Muscle of arm (tissue), 12 donors: ENCODE measurements around the gene ANKRD62. TPM values are rescaled to one million over a fixed set of nuclear protein-coding genes. Genes with fewer than 3 reads are reported as not detected.
A peak's percentile ranks its signal among the peaks of the same experiment; 100 is the strongest.
"Not testable (repeated sequence)": the region's sequence is repeated elsewhere in the genome, so short reads cannot be mapped to it uniquely, and the experiment has no call there.

Source experiments
- DNase-seq: peaks from one replicate; pipeline ENCODE4 v3.0.0-alpha.2; 2013
- polyA plus RNA-seq, 12 donors: library from polyadenylated mRNA; unstranded; fragments of 120-200 nt; gene quantifications; one replicate each; pipeline ENCODE4 v1.2.1, GENCODE V29; 2013; ENCODE audit not compliant: insufficient read length in 12 of 12

The ANKRD62 gene
- polyA plus RNA-seq, 12 donors = 0.06 to 0.12 TPM; not detected in 10

DNA sequence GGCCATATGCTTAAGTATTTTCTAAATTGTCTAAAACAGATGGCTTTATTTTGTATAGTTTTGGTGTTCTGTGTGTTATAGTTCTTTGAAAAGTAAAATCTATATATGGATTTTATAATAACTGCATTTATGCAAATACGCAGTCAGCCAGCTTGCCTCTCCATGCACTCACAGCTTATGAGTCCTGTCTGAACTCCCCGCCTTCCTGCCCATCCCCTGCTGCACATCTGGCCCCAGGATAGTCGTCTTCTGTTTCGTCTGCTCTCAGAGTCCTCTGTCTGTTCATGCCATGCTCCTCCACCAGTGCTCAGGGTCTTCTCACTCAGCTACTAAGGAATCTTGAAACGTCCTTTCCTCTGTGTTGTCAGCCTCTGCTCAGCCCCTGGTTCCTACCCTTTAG is 28.2 kb upstream of the ANKRD62 start:
- DNase-seq = no peak

DNA sequence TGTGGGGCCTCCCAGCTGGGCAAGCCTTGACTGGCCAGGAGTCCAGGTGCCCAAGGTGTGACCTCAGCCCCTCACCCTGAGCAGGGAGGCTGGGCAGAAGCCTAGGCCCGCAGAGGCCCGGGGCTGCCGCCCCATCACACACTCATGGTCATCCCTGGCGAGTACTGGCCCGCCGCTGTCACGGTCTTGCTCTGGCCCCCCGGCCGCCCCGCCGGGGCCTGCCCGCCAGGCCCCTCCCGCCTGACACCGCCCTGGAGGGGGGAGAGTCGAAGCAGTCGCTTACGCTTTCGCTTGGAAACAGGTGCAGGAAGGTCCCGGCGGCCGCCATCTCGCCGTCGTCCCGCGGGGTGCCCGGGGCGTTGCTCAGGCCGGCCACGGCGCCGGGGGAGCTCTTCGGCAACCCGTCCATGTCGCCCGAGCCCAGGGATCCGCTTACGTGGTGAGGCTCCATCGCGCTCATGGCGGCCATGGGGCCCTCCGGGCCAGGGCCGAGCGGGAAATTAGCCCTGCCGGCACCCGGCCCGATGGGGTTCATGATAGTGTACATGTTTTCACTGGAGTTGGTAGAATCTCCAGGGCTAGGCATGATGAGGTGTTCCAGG is 26.6 kb upstream of the ANKRD62 start:
- no peak for DNase-seq

DNA sequence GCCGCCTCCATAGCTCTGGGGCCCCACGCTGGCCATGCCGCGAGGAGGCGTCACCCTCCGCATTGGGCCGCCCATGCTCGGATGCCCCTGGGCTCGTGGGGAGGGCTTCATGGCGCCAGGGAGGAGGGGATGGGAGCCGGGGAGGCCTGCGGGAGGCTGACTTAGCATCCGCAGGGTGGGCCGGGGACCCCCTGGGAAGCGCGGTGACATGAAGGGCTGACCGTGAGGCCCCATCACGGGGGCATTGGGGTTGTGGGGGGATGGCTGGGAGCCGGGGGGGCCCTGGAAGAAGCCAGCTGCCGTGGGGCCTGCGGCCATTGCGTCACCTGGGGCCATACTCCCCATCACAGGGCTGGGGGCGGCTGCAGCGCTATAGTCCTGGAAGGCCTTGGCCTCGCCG is 26.0 kb upstream of the ANKRD62 start:
- no peak for DNase-seq

DNA sequence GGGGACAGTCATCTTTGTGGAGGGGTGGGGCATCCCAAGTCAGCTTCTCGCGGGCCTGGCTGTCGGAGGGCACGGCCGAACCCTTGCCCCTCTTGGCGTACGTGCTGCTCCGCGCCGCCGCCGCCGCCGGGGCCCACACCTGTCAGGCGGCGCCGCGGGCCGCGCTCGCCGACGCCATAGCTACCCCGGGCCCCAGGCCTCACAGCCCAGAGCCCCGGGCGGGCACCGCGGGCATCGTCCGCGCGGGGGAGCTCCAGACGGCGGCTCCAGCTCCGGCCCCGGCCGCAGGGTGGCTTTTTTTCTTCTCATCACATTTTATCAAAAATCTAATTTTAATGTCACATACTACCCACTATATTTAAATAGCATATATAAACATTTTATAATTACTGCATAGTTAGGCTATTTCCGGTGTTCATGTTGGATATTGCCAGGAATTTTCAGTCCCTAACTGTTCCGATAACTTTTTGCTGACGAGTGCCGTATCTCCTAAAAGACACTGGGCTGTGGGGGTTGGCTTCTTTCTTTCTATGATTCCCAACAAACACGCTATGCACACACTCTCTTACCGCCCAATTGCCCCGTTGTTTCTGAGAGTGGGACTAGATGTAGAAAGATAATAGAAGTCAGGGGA is 25.2 kb upstream of the ANKRD62 start:
- not testable (repeated sequence) for DNase-seq

DNA sequence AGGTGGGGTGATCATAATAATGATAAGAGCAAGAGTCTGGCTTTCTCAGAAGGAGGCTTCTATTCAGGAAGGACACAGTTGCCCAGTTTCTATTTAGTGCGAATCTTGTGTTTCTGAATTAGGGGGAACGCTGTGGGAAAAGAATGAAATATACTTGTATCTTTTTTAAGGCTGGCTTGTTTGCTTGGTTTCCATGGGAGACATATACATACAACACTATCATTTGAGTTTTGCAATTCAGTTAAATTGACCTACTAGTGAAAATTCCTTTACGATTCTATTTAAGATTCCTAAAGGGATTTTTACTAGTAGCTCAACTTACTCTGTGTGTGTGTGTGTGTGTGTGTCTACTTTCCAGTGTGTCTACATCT is 24.7 kb upstream of the ANKRD62 start:
- DNase-seq = no peak

DNA sequence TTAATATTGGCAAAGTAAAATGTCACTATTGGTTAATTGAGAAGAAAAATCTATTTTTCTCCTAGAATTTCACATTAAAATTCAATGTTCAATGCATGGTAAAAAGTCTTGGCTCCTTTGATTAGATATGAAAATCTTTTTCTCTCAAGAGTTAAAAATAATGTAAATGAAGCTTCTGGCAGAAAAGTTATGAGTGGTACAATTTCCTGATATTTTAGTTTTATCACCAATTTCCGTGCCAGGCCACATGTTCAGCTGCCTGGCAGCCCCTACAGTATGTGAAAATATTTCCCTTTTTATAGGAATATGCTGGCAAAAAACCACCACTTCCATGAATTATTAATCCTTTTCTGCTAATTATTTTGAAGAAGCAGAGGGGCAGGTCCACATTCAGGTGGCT is 22.6 kb upstream of the ANKRD62 start:
- not testable (repeated sequence) for DNase-seq

DNA sequence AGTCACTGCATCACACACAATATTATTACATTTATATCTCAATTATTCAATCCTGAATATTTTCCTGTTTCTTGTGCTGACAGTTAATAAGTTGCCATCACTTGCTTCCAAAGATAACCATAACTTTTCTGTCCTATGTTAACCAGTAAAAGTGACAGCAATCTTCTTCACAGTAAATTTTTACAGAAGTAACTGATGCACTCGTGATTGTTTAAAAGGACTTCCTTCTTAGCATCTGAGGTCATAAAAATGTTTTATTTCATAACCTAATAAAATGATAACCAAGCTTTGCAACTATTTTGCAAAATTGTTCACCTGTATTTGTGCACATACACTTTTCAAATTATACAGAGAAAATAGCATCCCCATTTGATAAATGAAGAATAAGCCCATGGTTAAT is 20.6 kb upstream of the ANKRD62 start:
- DNase-seq = no peak

DNA sequence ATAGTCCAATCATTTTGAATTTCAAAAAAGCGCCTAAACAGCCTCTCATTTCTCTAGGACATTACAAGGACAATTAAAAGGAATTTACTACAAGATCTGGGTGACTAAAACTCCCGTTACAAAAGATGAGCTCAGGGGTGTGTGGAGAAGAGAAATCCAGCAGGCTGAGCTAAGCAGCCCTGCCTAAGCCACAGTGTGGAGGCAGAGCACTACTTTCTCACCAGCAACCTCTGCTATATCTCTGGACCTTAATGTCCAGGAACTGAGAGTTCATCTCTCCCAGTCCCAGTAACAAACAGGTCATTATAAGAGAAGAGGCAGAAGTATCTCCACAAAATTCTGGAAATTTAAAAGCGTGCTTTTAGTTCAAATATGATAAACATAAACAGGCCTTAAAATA is 18.9 kb upstream of the ANKRD62 start:
- peak; percentile 45 for DNase-seq

DNA sequence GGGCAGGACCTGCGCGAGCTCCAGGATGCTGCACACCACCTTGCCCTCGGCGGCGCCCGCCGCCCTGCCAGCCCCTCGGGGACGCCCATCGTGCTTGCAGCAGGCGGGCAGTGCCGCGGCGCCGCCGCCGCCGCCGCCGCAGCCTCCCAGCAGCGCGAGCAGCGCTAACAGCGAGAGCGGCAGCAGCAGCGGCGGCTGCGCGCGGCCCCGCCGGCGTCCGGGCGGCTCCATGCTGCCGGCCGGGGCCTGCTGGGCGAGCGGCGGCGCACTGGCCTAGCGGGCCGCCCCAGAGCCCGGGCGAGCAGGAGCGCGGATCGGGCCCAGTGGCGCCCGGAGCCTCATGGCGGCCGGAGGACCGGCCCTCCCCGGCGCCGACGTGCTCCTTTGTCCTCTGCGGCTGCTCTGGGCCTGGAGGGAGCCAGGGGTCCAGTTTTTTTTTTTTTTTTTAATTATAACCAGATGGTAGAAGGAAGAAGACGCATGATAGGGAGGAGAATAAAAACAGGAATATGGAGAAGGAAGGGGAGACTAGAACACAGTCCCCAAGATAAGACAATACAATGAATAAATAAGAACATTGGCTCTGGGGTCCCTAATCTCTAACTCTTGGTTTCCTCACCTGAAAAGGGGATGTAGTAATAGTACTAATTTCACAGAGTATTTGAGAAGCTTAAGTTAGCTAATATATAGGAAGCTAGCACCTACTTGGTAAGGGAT is 17.1 kb upstream of the ANKRD62 start:
- DNase-seq = no peak

DNA sequence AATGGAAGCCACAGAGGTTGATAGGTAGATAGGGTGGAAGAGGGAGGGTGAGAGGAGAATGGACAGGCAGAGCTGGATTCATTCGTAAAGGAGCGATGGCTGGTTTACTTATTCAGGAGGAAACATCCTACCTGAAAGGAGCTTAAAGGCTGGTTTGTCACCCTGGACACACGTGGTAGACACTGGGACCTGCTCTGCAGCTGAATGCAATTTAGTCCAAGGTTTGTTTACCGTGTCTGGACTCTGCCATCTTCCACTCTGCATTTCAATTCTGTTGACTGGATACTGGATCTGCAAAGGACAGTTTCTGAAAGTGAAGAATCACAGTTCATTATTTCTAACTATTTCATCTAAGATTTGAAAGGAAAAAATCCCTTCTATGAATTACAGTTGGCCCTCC is 15.6 kb upstream of the ANKRD62 start:
- DNase-seq = not testable (repeated sequence)

DNA sequence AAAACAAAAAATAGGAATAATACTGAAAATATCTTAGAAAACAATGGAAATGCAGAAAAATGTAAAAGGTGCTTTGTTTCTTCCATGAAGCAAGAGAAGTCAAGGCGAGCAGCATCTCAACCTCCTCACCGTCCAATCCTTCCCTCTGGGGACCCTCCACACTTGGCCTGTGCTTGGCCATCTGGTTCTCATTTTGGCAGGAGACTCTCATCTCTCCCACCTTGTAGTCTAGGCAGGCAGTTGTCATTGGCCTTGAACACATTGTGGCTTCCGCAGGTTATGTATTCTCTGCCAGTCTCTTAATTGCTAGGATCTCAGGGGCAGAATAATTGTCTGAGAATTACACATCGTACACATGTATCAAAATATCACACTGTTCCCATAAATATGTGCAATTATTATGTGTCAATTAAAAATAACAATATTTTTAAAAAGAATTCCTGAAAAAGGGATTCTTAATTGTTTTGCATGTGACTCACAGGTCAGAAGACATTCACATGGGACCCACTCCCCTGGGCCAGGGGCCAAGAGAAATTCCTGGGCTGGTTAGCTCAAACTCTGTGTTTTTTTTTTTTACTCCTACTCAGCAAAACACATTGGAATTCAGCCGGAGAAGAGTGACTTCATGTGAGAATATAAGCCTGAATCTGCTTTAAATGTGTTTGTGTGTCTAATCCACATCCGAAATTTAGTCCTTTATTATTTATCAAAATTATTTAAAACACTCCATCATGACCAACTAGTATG is 14.0 kb upstream of the ANKRD62 start:
- peak; percentile 81 for DNase-seq

DNA sequence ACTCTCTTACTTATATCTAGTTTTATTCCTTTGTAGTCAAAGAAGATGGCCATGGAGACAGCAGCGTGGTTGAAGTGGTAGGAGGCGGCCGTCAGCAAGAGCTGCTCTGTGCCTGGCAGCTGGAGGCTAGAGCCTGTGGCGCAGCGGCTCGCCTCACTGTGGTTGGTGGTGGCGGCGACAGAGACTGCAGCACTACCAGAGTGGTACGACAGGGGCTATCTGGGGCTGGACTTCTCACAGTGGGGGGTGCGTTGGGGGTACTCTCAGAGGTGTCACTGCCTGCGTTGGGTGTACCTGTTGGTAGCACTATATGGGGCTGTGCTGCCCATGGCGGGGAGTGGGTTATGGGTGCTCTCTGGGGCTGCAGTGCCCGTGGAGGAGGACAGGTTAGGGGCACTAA is 8.5 kb upstream of the ANKRD62 start:
- no peak for DNase-seq

DNA sequence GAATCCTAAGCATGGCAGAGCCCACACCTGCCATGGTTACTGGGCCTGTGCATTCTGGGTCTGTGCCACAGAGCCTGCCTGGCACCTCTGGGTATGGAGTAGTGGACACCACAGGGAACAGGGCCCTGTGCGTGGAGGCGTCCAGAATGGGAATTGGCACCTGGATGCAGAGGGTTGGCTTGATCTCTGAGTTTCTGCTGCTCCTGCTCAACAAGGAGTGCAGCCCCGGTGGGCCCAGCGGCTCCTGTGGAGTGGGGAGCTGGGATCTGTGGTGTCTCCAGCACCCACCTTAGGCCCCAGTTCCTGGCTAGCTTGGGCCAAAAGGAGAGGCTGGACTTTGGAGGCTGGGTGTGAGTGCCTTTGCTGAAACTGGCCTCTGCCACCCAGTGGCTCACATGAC is 7.9 kb upstream of the ANKRD62 start:
- DNase-seq = no peak

DNA sequence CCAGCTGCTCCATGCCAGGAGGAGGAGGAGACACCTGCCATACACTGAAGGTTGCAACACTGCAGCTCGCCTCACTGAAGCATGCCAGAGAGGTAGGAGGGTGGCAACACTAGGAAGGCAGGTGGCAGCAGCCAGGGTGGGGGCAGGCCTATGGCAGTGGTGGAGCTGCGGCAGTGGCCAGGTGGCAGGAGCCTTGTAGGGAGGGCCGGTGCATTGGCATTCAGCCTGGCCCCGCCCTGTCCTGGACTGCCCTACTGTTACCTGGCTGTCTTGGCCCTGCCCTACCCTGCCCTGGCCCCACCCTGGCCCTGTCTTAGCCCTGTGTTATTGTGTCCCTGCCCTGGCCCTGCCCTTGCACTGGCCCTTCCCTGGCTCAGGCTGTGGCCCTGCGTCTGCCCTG is 7.4 kb upstream of the ANKRD62 start:
- DNase-seq = no peak

DNA sequence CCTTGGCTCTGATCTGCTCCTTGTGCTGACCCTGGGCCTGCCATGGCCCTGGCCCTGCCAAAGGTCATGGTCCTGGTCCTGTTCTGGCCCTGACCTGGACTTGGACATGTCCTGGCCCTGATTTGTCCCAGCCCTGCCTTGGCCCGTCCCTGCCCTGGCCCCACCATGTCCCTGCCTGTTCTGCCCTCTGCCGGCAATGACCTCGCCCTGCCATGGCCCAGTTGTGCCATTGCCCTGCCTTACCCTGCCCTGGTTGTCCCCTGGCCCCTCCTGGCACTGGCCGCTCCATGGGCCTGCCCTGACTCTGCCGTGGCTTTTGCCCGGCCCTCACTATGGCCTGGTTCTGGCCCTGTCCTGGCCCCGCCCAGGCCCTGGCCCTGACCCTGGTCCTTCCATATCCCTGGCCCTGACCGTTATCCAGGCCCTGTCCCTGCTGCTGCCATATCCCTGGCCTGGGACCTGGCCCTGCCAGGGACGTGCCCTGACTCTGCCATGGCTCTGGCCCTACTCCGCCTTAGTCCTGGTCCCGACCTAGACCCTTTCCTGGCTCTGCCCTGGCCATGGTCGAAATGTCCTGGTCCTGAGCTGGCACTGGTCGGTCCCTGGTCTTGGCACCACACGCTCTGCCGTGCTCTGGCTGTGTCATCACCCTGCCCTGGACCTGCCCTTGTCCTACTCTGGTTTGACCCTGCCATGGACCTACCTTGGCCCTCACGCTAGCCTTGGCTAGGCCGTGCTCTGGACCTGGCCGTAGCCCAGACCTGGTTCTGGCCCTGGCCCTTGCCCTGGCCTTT is 6.8 kb upstream of the ANKRD62 start:
- no peak for DNase-seq

DNA sequence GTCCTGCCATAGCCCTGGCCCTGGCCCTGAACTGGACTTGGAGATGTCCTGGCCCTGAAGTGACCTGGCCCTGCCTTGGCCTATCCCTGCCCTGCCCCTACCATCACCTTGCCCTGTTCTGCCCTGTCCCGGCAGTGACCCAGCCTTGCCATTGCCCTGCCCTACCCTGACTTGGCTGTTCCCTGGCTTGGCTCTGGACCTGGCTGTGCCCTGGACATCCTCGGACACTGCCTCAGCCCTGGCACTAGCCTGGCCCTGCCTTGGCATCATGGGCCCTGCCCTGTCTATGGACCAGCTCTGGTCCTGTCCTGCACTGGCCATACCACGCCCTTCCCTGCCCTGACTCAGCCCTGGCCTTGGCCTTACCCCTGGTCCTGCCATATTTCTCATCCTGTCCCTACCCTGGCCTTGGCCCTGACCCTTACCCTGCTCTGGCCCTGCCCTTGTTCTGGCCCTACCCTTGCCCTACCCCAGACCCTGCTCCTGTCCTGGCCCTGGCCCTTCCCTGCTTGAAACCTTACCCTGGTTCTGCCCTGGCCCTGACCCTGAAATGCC is 6.1 kb upstream of the ANKRD62 start:
- DNase-seq = no peak

DNA sequence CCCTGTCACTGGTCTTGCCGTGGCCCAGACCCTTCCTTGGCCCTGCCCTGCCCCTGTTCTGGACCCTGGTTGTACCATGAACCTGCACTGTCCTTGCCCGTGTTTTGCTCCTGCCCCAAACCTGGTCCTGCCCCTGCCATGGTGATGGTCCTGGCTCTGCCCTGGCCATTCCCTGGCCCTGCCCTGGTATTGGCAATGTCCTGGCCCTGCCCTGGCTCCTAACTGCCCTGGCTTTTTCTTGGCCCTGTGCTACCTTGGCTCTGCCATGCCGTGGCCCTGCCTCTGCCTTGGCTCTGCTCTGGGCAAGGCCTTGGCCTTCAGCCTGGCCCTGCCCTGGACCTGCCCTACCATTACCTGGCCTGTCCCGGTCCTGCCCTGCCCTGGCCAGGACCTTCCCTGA is 5.5 kb upstream of the ANKRD62 start:
- DNase-seq = no peak

DNA sequence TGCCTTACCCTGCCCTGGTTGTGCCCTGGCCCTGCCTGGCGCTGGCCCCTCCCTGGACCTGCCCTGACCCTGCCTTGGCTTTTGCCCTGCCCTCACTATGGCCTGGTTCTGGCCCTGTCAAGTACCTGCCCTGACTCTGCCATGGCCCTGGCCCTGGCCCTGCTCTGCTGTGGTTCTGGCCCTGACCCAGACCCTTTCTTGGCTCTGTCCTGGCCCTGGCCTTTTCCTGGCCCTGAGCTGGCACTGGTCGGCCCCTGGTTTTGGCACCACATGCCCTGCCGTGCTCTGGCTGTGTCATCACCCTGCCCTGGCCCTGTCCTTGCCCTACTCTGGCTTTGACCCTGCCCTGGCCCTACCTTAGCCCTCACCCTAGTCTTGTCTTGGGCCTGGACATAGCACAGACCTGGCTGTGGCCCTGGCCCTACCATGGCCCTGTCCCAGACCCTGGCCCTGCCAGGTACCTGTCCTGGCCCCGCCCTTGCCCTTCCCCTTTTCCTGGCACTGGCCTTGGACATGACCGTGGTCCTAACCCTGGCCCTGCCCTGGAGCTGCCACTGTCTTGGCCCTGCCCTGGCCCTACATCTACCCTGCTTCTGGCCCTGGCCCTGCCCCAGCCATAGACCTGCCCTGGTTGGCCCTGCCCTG is 4.8 kb upstream of the ANKRD62 start:
- DNase-seq = no peak

DNA sequence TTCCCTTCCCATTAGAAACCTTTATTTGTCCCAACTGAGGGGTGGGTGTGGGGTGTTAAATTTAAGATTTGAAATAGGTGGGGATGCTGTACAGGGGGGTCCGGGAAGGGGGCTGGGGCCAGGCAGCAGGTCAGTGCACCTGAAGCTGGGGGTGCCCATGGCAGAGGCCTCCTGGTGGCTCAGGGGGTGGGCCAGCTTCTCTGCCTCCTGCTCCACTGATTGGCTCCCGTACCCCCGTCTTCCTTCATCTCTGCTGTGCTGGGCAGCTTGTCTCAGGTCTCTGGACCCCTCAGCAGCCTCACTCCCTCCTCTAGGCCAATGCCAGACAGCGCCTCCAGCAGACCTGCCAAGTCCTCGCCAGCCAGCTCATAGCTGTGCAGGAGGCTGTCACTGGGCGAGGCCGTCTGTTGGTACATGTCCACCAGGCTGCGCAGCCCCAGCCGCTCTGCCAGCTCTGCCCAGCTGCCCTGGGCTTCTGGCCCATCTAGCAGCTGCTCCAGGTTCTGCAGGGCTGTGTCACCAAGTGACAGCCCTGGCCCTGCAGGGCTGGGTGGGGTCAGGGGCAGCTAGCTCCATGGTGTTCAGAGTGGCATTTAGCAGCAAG is 2.0 kb upstream of the ANKRD62 start:
- DNase-seq = peak; percentile 31

DNA sequence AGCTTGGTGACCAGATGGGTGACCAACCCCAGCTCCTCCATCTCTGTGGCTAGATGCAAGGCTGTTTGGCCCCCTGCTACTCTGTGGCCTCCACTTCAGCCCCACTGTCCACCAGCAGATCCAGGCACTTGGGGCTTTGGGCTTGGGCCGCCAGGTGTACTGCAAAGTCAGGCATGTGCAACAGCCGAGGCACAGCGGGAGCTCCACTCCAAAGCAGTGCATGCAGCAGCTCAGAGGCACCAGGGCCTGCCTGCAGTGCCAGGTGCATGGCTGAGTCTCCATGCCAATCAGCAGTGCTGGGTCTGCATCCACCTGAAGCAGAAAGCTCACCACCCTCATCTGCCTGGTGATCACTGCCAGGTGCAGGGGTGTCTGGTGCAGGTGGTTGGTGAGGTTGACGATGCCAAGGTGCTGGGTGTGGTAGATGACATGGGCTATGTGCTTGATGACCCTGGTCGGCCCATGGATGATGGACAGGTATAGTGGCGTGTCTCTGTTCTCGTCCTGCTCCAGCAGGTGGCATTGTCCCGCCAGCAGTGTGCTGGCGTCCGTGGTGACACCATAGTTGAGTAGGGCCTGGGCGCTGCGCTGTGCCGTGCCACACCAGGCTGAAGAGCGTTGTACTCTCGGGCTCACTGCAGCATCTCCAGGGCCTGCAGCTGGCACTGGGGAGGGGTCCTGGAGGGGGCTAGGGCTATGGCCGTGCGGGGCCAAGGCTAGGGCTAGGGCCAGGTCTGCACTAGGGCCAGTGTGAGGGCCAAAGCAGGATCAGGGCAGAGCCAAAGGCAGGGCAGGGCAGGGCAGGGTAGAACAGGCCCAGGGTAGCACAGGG is 1.0 kb upstream of the ANKRD62 start:
- DNase-seq = no peak
